H9 (cell line): ENCODE data around the gene STXBP1. TPM values are rescaled to one million over a fixed set of nuclear protein-coding genes. Genes with fewer than 3 reads are reported as not detected.

ENCODE experiments used
- DNase-seq: peaks from one replicate; pipeline ENCODE4 v3.0.0-alpha.2; 2017
- H2AFZ ChIP-seq: one replicate; pipeline ENCODE4 v1.6.1; 2013; ENCODE audit warnings: mild to moderate bottlenecking, low read length, control low read depth, moderate library complexity
- H2AK5ac ChIP-seq: 2 replicates; pipeline ENCODE4 v1.6.1; 2013; ENCODE audit warnings: low read length, control low read depth, mixed read lengths; ENCODE audit not compliant: insufficient read length
- H2BK120ac ChIP-seq: one replicate; pipeline ENCODE4 v1.6.1; 2013; ENCODE audit warnings: low read depth, mild to moderate bottlenecking, low read length, control low read depth, inconsistent platforms; ENCODE audit not compliant: poor library complexity, severe bottlenecking
- H2BK12ac ChIP-seq: 2 replicates; pipeline ENCODE4 v1.6.1; 2013; ENCODE audit warnings: low read length, control low read depth, mixed read lengths, low read depth; ENCODE audit not compliant: insufficient read length
- H2BK15ac ChIP-seq: 2 replicates; pipeline ENCODE4 v1.6.1; 2013; ENCODE audit warnings: low read depth, low read length, control low read depth
- H2BK20ac ChIP-seq: one replicate; pipeline ENCODE4 v1.6.1; 2013; ENCODE audit warnings: low read depth, mild to moderate bottlenecking, low read length, control low read depth, inconsistent platforms; ENCODE audit not compliant: poor library complexity, severe bottlenecking
- H2BK5ac ChIP-seq: 2 replicates; pipeline ENCODE4 v1.6.1; 2013; ENCODE audit warnings: low read length, control low read depth, mixed read lengths; ENCODE audit not compliant: insufficient read length
- H3K14ac ChIP-seq: 2 replicates; pipeline ENCODE4 v1.6.1; 2013; ENCODE audit warnings: low read length, control low read depth; ENCODE audit not compliant: insufficient read depth
- H3K18ac ChIP-seq: 2 replicates; pipeline ENCODE4 v1.6.1; 2013; ENCODE audit warnings: low read depth, mild to moderate bottlenecking, mixed read lengths, low read length, control low read depth; ENCODE audit not compliant: insufficient read length
- H3K23ac ChIP-seq: 2 replicates; pipeline ENCODE4 v1.6.1; 2013; ENCODE audit warnings: low read length, control low read depth, mixed read lengths, low read depth; ENCODE audit not compliant: insufficient read length
- H3K23me2 ChIP-seq: 2 replicates; pipeline ENCODE4 v1.6.1; 2013; ENCODE audit warnings: low read depth, mild to moderate bottlenecking, mixed read lengths, low read length, control low read depth; ENCODE audit not compliant: insufficient read length, poor library complexity, severe bottlenecking
- H3K27ac ChIP-seq: 2 replicates; pipeline ENCODE4 v1.5.1; 2013; ENCODE audit warnings: low read length, control low read depth, mixed read lengths, low read depth; ENCODE audit not compliant: insufficient read length
- H3K27me3 ChIP-seq: 2 replicates; pipeline ENCODE4 v1.6.1; 2013; ENCODE audit warnings: low read length, control low read depth, inconsistent platforms; ENCODE audit not compliant: insufficient read depth
- H3K4ac ChIP-seq: 2 replicates; pipeline ENCODE4 v1.6.1; 2013; ENCODE audit warnings: low read depth, mild to moderate bottlenecking, control low read depth, inconsistent platforms, low read length, moderate library complexity
- H3K4me1 ChIP-seq: 2 replicates; pipeline ENCODE4 v1.6.1; 2013; ENCODE audit warnings: low read length, control low read depth, inconsistent platforms; ENCODE audit not compliant: insufficient read depth
- H3K4me2 ChIP-seq: 2 replicates; pipeline ENCODE4 v1.6.1; 2013; ENCODE audit warnings: low read length, control low read depth, mixed read lengths; ENCODE audit not compliant: insufficient read length, insufficient read depth
- H3K56ac ChIP-seq: 2 replicates; pipeline ENCODE4 v1.6.1; 2013; ENCODE audit warnings: low read depth, mild to moderate bottlenecking, mixed read lengths, low read length, control low read depth; ENCODE audit not compliant: insufficient read length
- H3K79me1 ChIP-seq: 2 replicates; pipeline ENCODE4 v1.6.1; 2013; ENCODE audit warnings: low read depth, mild to moderate bottlenecking, moderate library complexity, low read length, control low read depth, inconsistent platforms; ENCODE audit not compliant: insufficient read depth, poor library complexity, severe bottlenecking
- H3K79me2 ChIP-seq: 2 replicates; pipeline ENCODE4 v1.6.1; 2013; ENCODE audit warnings: low read length, control low read depth, inconsistent platforms; ENCODE audit not compliant: insufficient read depth
- H3K9ac ChIP-seq: 2 replicates; pipeline ENCODE4 v1.6.1; 2013; ENCODE audit warnings: low read length, control low read depth, mixed read lengths; ENCODE audit not compliant: insufficient read length; ENCODE audit errors: extremely low read depth
- H3K9me3 ChIP-seq: one replicate; pipeline ENCODE4 v1.6.1; 2013; ENCODE audit warnings: low read depth, low read length, inconsistent platforms; ENCODE audit not compliant: control insufficient read depth
- H3T11ph ChIP-seq: one replicate; pipeline ENCODE4 v1.6.1; 2013; ENCODE audit warnings: mild to moderate bottlenecking, low read length, control low read depth, inconsistent platforms
- H4K20me1 ChIP-seq: one replicate; pipeline ENCODE4 v1.6.1; 2013; ENCODE audit not compliant: control insufficient read depth, insufficient read length, insufficient read depth
- H4K5ac ChIP-seq: 2 replicates; pipeline ENCODE4 v1.6.1; 2013; ENCODE audit warnings: low read depth, mild to moderate bottlenecking, mixed read lengths, low read length, control low read depth; ENCODE audit not compliant: insufficient read length
- H4K8ac ChIP-seq: replicated peaks from 2 replicates; pipeline ENCODE4 v1.6.1; 2013; ENCODE audit warnings: low read length, control low read depth, mixed read lengths, low read depth; ENCODE audit not compliant: insufficient read length
- H4K91ac ChIP-seq: 2 replicates; pipeline ENCODE4 v1.6.1; 2013; ENCODE audit warnings: low read depth, mild to moderate bottlenecking, moderate library complexity, mixed read lengths, low read length, control low read depth; ENCODE audit not compliant: insufficient read length
- H3K27ac Mint-ChIP-seq, 3 experiments: 2 replicates in 2 of 3; 3 replicates in 1 of 3; pipeline ENCODE4 v1.8.0; 2020 to 2021; ENCODE audit warnings: mixed read lengths in 3 of 3, mild to moderate bottlenecking in 1 of 3, moderate library complexity in 1 of 3
- H3K27me3 Mint-ChIP-seq: 2 replicates; pipeline ENCODE4 v1.8.0; 2021; ENCODE audit warnings: low read depth, mild to moderate bottlenecking, moderate library complexity, mixed read lengths
- H3K36me3 Mint-ChIP-seq, 3 experiments: 2 replicates in 2 of 3; 3 replicates in 1 of 3; pipeline ENCODE4 v1.8.0; 2020 to 2021; ENCODE audit warnings: low read depth in 3 of 3, mixed read lengths in 3 of 3; ENCODE audit not compliant: insufficient read depth in 1 of 3
- H3K4me1 Mint-ChIP-seq, 2 experiments: 2 replicates each; pipeline ENCODE4 v1.8.0; 2020; ENCODE audit warnings: mixed read lengths in 2 of 2
- H3K4me3 Mint-ChIP-seq, 2 experiments: 2 replicates in 1 of 2; 3 replicates in 1 of 2; pipeline ENCODE4 v1.8.0; 2020 to 2021; ENCODE audit warnings: mild to moderate bottlenecking in 2 of 2, mixed read lengths in 2 of 2, moderate library complexity in 1 of 2
- H3K9me3 Mint-ChIP-seq, 2 experiments: 2 replicates in 1 of 2; 3 replicates in 1 of 2; pipeline ENCODE4 v1.8.0; 2020; ENCODE audit warnings: mild to moderate bottlenecking in 2 of 2, mixed read lengths in 2 of 2, moderate library complexity in 1 of 2
- WGBS: extraction: QIAGEN DNeasy Blood & Tissue Kit; methylation state at CpG from one replicate; pipeline ENCODE4 v1.1.7; 2013; ENCODE audit warnings: missing lambda C conversion rate, low lambda C conversion rate, mixed read lengths; ENCODE audit not compliant: insufficient read length; ENCODE audit errors: extremely low coverage; 5-methylcytosine and 5-hydroxymethylcytosine counted together
- total RNA-seq: library from RNA; stranded (reverse); gene quantifications from 2 replicates; pipeline ENCODE4 v1.2.1, GENCODE V29; 2021
- TF ChIP-seq, protein P1 (sequence below): fragments of 200-600 bp; sonication (generic); conservative IDR thresholded peaks from 3 replicates; pipeline ENCODE4 v1.8.0; 2021; ENCODE audit warnings: antibody characterized with exemption, mild to moderate bottlenecking

The STXBP1 gene
- total RNA-seq, 1 experiment from 2014 or later, result 22.3 TPM

DNA sequence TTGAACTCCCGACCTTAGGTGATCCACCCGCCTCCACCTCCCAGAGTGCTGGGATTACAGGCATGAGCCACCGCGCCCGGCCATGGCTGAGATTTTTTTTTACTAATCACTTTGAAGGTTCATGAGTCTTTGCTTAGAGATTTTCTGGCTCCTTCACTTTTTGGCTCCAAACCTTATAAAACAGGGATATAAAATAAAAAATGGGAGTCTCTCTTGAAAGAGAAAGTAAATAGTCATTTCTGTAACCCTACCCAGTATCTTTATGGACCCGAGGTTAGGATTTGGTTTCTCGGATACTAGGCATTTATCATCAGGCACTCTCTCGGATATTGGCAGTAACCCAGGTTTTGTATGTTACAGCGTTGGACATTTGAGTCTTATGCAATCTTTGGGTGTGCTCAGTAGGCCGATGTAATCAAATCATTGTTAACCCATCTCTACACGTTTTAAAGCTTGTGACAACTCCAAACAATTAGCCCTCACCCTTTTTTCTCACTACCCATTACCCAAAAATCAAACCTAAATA lies 25.3 kb downstream of the STXBP1 start:
- H3K56ac ChIP-seq, result no peak overlapping the region
- H4K8ac ChIP-seq, result no peak overlapping the region
- no peaks in the 10 kb centered on the region for H3K27me3 ChIP-seq
- H3K9me3 ChIP-seq, result no peaks in the 10 kb centered on the region
- no peak overlapping the region for H3K27ac ChIP-seq
- no peak overlapping the region for H2BK5ac ChIP-seq
- TF ChIP-seq, protein P1, sequence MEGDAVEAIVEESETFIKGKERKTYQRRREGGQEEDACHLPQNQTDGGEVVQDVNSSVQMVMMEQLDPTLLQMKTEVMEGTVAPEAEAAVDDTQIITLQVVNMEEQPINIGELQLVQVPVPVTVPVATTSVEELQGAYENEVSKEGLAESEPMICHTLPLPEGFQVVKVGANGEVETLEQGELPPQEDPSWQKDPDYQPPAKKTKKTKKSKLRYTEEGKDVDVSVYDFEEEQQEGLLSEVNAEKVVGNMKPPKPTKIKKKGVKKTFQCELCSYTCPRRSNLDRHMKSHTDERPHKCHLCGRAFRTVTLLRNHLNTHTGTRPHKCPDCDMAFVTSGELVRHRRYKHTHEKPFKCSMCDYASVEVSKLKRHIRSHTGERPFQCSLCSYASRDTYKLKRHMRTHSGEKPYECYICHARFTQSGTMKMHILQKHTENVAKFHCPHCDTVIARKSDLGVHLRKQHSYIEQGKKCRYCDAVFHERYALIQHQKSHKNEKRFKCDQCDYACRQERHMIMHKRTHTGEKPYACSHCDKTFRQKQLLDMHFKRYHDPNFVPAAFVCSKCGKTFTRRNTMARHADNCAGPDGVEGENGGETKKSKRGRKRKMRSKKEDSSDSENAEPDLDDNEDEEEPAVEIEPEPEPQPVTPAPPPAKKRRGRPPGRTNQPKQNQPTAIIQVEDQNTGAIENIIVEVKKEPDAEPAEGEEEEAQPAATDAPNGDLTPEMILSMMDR, result no peak
- WGBS, result 100% methylated on average over 1 of the region's 11 CpGs
- peaks cover 13 to 20% of the 10 kb centered on the region in 2 experiments for H3K4me1 Mint-ChIP-seq
- no peak overlapping the region for H4K5ac ChIP-seq
- H2AK5ac ChIP-seq, result no peak overlapping the region
- no peak overlapping the region for H2AFZ ChIP-seq
- no peaks in the 10 kb centered on the region for H3K79me1 ChIP-seq
- H3T11ph ChIP-seq, result no peak overlapping the region
- H2BK12ac ChIP-seq, result no peak overlapping the region
- no peak overlapping the region; a peak in 2 of 7 replicates for H3K27ac Mint-ChIP-seq
- no peaks in the 10 kb centered on the region for H3K27me3 Mint-ChIP-seq
- H3K18ac ChIP-seq, result no peak overlapping the region
- no peak overlapping the region for H3K4me3 Mint-ChIP-seq
- no peaks in the 10 kb centered on the region for H4K20me1 ChIP-seq
- H3K4me1 ChIP-seq, result peaks cover 2% of the 10 kb centered on the region; the same call in 1 of the 2 replicates
- H3K23ac ChIP-seq, result no peak overlapping the region
- H2BK20ac ChIP-seq, result no peak overlapping the region
- H4K91ac ChIP-seq, result no peak overlapping the region
- no peak for DNase-seq
- no peaks in the 10 kb centered on the region for H3K23me2 ChIP-seq
- H3K4ac ChIP-seq, result no peak overlapping the region
- H3K9ac ChIP-seq, result no peak overlapping the region
- H3K9me3 Mint-ChIP-seq, result no peaks in the 10 kb centered on the region
- H3K4me2 ChIP-seq, result no peak overlapping the region
- H2BK15ac ChIP-seq, result no peak overlapping the region
- H2BK120ac ChIP-seq, result no peak overlapping the region
- H3K14ac ChIP-seq, result no peak overlapping the region
- no peaks in the 10 kb centered on the region for H3K79me2 ChIP-seq
- no peaks in the 10 kb centered on the region for H3K36me3 Mint-ChIP-seq
